GM12873 (cell line): ENCODE data around the gene SLC25A53.

Experiments
- TF ChIP-seq, protein P1 (sequence below): IDR thresholded peaks from 2 replicates; pipeline ENCODE4 v1.5.1; 2012; ENCODE audit warnings: low read depth, mild to moderate bottlenecking, moderate library complexity, low read length, control low read depth; ENCODE audit not compliant: insufficient read depth; ENCODE audit errors: missing control alignments

Gene SLC25A53

DNA sequence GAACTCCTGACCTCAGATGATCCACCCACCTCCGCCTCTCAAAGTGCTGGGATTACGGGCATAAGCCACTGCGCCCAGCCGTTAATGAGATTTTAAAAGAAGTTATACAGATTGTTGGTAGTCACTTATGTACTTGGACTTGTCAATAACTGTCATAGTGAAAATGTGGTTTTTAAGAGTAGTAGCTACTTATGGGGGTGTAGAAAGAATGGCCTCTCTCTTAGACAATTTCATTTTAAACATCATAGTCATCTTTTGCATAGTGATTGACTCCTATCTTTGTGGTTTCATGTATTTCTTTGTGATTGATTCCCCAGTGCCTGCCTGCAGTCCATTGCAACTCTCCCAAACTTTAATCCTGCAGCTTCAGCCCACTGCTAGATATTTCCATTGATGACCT, 26.9 kb upstream of the SLC25A53 start:
- TF ChIP-seq, protein P1, sequence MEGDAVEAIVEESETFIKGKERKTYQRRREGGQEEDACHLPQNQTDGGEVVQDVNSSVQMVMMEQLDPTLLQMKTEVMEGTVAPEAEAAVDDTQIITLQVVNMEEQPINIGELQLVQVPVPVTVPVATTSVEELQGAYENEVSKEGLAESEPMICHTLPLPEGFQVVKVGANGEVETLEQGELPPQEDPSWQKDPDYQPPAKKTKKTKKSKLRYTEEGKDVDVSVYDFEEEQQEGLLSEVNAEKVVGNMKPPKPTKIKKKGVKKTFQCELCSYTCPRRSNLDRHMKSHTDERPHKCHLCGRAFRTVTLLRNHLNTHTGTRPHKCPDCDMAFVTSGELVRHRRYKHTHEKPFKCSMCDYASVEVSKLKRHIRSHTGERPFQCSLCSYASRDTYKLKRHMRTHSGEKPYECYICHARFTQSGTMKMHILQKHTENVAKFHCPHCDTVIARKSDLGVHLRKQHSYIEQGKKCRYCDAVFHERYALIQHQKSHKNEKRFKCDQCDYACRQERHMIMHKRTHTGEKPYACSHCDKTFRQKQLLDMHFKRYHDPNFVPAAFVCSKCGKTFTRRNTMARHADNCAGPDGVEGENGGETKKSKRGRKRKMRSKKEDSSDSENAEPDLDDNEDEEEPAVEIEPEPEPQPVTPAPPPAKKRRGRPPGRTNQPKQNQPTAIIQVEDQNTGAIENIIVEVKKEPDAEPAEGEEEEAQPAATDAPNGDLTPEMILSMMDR, result no peak

DNA sequence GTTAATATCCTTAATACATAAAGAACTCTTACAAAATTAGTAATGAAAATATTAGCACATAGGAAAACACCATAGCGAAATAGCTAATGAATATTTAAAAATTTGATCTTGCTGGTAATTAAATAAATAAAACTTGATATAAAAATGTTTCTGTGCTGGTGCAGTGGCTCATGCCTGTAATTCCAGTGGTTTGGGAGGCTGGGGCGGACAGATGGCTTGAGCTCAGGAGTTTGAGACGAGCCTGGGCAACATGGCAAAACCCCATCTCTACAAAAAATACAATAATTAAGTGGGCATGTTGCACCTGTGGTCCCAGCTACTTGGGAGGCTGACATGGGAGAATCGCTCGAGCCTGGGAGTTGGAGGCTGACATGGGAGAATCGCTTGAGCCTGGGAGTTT, 17.0 kb upstream of the SLC25A53 start:
- TF ChIP-seq, protein P1, result no peak

DNA sequence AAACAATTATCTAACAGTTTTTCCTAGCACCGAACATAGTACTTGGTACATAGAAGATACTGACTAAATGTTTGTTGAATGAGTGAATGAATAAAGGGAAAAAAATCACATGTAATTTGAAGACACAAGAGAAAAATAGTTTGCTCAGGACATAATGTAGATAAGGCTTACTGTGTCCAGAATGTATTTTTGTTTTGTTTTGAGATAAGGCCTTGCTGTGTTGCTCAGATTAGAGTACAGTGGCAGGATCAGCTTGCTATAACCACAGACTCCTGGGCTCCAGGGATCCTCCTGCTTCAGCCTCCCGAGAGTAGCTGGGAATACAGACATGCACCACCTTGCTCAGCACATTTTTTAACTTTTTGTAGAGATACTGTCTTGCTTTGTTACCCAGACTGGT, 16.0 kb upstream of the SLC25A53 start:
- TF ChIP-seq, protein P1, result no peak

DNA sequence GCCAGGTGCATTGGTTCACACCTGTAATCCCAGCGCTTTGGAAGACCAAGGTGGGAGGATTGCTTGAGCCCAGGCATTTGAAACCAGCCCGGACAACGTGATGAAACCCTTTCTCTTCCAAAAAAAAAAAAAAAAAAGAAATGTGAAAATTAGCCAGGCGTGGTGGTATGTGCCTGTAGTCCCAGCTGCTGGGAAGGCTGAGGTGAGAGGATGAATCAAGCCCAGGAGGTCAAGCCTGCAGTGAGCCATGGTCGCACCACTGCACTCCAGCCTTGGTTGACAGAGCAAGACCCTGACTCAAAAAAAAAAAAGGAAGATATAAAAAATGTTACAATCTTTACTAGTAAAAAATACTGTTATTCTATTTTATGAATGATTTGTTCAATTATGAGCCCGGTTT, 15.3 kb upstream of the SLC25A53 start:
- TF ChIP-seq, protein P1, result no peak

DNA sequence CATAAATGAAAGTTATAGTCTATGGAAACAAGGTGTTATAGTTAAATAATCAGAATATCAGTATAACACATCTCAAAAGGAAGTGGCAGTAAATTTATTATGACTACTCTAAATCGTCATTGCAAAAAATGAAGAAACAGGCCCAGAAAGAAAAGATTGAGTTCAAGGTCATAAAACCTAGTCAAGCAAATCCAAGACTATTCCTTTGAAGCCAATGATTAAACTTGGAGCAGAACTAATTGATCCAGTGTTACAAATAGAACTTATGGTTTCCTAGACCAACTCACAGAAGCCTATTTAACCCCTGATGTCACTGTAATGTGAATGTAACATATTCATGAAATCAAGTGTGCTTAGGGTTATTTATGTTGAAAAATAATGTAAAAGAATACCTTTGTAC, 11.3 kb upstream of the SLC25A53 start:
- TF ChIP-seq, protein P1, result no peak

DNA sequence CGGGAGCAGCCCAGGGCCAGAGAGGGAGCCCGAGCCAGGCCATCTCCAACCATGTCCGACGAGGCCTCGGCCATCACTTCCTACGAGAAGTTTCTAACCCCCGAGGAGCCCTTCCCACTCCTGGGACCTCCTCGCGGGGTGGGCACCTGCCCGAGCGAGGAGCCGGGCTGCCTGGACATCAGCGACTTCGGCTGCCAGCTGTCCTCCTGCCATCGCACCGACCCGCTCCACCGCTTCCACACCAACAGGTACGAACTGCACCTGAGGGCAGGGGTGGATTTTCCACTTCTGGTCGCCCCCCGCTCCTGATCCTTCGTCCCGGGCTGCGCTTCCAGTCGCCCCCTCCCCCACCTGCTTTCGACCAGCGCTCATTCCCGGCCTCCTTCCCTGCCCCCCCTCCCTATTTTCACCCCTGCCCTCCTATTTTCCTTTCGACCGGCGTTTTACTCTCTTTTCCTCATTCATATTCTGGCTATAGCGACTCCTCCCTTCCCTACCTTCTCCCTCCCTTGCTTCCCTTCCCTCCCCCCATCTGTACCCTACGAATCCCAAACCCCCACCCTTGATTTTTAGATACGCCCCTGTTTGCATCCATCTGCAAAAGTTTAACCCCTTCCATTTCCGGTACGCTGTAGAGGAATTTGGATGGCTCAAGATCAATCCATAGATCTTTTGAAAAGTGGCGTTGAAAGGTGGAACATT, 10.1 kb upstream of the SLC25A53 start:
- TF ChIP-seq, protein P1, result no peak

DNA sequence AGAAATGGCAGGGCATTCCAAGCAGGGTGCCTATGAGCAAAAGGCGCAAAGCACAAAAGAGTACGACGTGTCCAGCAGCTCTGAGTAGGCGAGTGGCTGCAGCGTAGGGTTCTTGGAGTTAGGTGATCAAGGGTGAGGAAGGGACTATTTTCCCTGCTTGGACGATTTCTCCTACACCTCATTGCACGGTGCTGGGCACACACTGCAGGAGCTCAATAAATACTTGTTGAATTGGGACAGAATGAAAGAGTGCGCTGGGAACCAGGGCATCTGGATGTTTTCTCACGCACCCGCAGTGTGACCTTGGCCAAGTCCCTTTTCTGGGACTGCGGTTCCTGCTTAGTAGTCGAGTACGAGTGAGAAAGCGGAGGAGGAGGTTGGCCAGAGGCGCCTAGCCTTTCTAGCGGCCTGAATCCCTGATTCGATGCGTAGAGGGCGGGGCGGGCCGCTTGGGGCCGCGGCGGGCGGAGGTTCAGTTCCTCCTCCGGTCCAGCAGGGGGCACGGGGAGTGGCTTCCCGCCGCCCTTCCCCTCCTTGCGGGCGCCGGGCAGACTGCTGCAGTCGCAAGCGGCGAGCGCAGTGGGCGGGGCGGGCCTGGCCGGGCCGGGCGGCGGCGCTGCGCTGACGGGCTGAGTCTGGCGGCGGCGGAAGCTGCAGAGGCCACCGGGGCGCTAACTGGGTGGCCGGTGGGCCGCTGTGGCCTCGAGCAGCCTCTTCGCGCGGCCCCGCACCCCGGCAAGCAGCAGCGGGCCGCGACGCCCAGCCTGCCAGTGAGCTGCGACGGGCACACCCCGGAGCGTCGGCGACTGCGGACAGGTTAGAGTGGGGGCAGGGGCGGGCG, 9.3 kb upstream of the SLC25A53 start, which contains the start of gene FAM199X:
TSS of gene FAM199X (plus strand) at position 560 of the 841 bp plus-strand sequence. CDS start 333 bp downstream, outside the sequence.
- TF ChIP-seq, protein P1, result peak; percentile 55
